K562 (cell line): ENCODE data around the gene CCT8L2. TPM values are rescaled to one million over a fixed set of nuclear protein-coding genes. Genes with fewer than 3 reads are reported as not detected.
"Not testable (repeated sequence)": the region's sequence is repeated elsewhere in the genome, so short reads cannot be mapped to it uniquely, and the experiment has no call there.

Experiments
- ATAC-seq: fragments of 200-7000 bp; cut with Tn5 transposase; 3 replicates; pipeline ENCODE4 v1.9.1; 2020; ENCODE audit warnings: moderate library complexity
- BruUV-seq: library from RNA; stranded (reverse); fragments of 400-500 nt; replicated peaks from 2 replicates; lab custom pipeline; 2021; lab: Mats Ljungman, UMichigan
- CTCF ChIA-PET: fragments of 300-600 bp; formaldehyde crosslinking; extraction: SDS; loops from one replicate; lab custom pipeline; 2021; ENCODE audit warnings: low intra/inter-chr PET ratio; lab: Yijun Ruan, JAX
- POLR2A ChIA-PET: fragments of 300-600, 350-650 bp; sonication (Branson Sonifier 250); formaldehyde crosslinking; extraction: SDS; loops from one replicate; lab custom pipeline; 2021; ENCODE audit warnings: antibody characterized with exemption, inconsistent platforms; lab: Yijun Ruan, JAX
- DNase-seq, 4 experiments: peaks; one replicate each; pipeline versions ENCODE4 v3.0.0 to v3.0.0-alpha.2; 2011 to 2018; ENCODE audit warnings: low spot score in 3 of 4, mixed read lengths in 3 of 4; ENCODE audit errors: extremely low read depth in 1 of 4
- FAIRE-seq: peaks from 2 replicates; lab custom pipeline; 2011; peaks lifted over from hg19 to GRCh38; lab: Jason Lieb, UNC
- H2AFZ ChIP-seq: 2 replicates; pipeline ENCODE4 v1.6.0; 2011; ENCODE audit warnings: low read depth, low read length, control low read depth, inconsistent platforms
- H3K27ac ChIP-seq: fragments of 200-600 bp; 3 replicates; pipeline ENCODE4 v1.8.0; 2011; ENCODE audit warnings: low read depth, mild to moderate bottlenecking, control low read depth, inconsistent platforms, low read length, moderate library complexity, mixed read lengths; ENCODE audit errors: extremely low read depth
- H3K27me3 ChIP-seq, 2 experiments: fragments of 300-600 bp in 1 of 2; 2 replicates in 1 of 2; 3 replicates in 1 of 2; pipeline versions ENCODE4 v1.6.0 to v1.8.0; 2011; ENCODE audit warnings: inconsistent platforms in 2 of 2, low read length in 2 of 2, mild to moderate bottlenecking in 1 of 2, mixed read lengths in 1 of 2, moderate library complexity in 1 of 2; ENCODE audit not compliant: control insufficient read depth in 2 of 2, insufficient read depth in 2 of 2
- H3K36me3 ChIP-seq: fragments of 300-600 bp; 3 replicates; pipeline ENCODE4 v1.8.0; 2011; ENCODE audit warnings: mild to moderate bottlenecking, low read length, inconsistent platforms; ENCODE audit not compliant: control insufficient read depth, insufficient read depth
- H3K4me1 ChIP-seq, 2 experiments: fragments of 200-600 bp in 1 of 2; replicated peaks in 1 of 2; 2 replicates in 1 of 2; 3 replicates in 1 of 2; pipeline versions ENCODE4 v1.5.1 to v1.8.0; 2011; ENCODE audit warnings: inconsistent platforms in 2 of 2, low read length in 2 of 2, mild to moderate bottlenecking in 1 of 2, mixed read lengths in 1 of 2, moderate library complexity in 1 of 2; ENCODE audit not compliant: control insufficient read depth in 2 of 2, insufficient read depth in 2 of 2
- H3K4me2 ChIP-seq: 2 replicates; pipeline ENCODE4 v1.6.1; 2011; ENCODE audit warnings: low read length, control low read depth, inconsistent platforms, mixed read lengths; ENCODE audit not compliant: insufficient read depth
- H3K4me3 ChIP-seq: fragments of 200-600 bp; sonication (generic), shearing (Covaris generic); 2 replicates; pipeline ENCODE4 v1.5.1; 2016; ENCODE audit warnings: control low read depth, inconsistent platforms
- H3K79me2 ChIP-seq: fragments of 200-600 bp; 3 replicates; pipeline ENCODE4 v1.8.0; 2011; ENCODE audit warnings: low read length, inconsistent platforms; ENCODE audit not compliant: control insufficient read depth, insufficient read depth
- H3K9ac ChIP-seq, 2 experiments: 2 replicates each; pipeline versions ENCODE4 v1.6.0 to v1.6.1; 2011; ENCODE audit warnings: low read depth in 2 of 2, low read length in 2 of 2, control low read depth in 1 of 2, inconsistent platforms in 1 of 2, mild to moderate bottlenecking in 1 of 2, mixed read lengths in 1 of 2; ENCODE audit not compliant: insufficient read depth in 1 of 2
- H3K9me1 ChIP-seq: one replicate; pipeline ENCODE4 v1.6.0; 2011; ENCODE audit warnings: inconsistent platforms, mild to moderate bottlenecking, low read length, moderate library complexity; ENCODE audit not compliant: control insufficient read depth, insufficient read depth
- H3K9me3 ChIP-seq: replicated peaks from 2 replicates; pipeline ENCODE4 v1.5.1; 2011; ENCODE audit warnings: low read depth, low read length, inconsistent platforms; ENCODE audit not compliant: control insufficient read depth, insufficient read depth
- H4K20me1 ChIP-seq: replicated peaks from 2 replicates; pipeline ENCODE4 v1.6.1; 2011; ENCODE audit warnings: low read length, inconsistent platforms, mixed read lengths; ENCODE audit not compliant: control insufficient read depth, insufficient read depth
- EHMT2 ChIP-seq: fragments of 450-650 bp; IDR thresholded peaks from 2 replicates; pipeline ENCODE4 v1.6.1; 2018; ENCODE audit warnings: antibody characterized with exemption
- ZNF184 ChIP-seq: sonication (generic); formaldehyde crosslinking; IDR thresholded peaks from 2 replicates; pipeline ENCODE4 v1.5.0; 2020; ENCODE audit warnings: missing genetic modification reagents
- in situ Hi-C: fragments of 300-500 bp; cut with MboI; formaldehyde crosslinking; loops from 4 replicates; pipeline ENCODE4 v1.15.0; 2018; ENCODE audit warnings: inconsistent platforms, mixed read lengths
- intact Hi-C: fragments of 100-400 bp; cut with micrococcal nuclease; formaldehyde crosslinking; loops from 2 replicates; pipeline ENCODE4 v1.14.2; 2022
- polyA plus RNA-seq, 8 experiments: library from polyadenylated mRNA; depleted of rRNA in 4 of 8; stranded (reverse) in 5 of 8; unstranded in 3 of 8; fragments of >200 nt; fragmentation: Nextera tagmentation in 2 of 8; fragmentation: Illumina TruSeq in 1 of 8; extraction: Ambion mirVana in 2 of 8; extraction: Trizol in 1 of 8; gene quantifications; 2 replicates each; pipeline versions ENCODE4 v1.2.1 to v1.2.3, GENCODE V29; 2011 to 2014; ENCODE audit warnings: inconsistent platforms in 1 of 8, missing spikeins in 1 of 8
- total RNA-seq, 7 experiments: library from RNA; depleted of rRNA in 6 of 7; stranded (reverse); fragments of >200 nt in 6 of 7; fragmentation: Illumina TruSeq in 2 of 7; extraction: Trizol in 2 of 7; gene quantifications; 2 replicates each; pipeline versions ENCODE4 v1.2.1 to v1.2.3, GENCODE V29; 2011 to 2021; ENCODE audit warnings: low replicate concordance in 1 of 7
- TF ChIP-seq, protein P1 (sequence below): fragments of 250-450 bp; sonication (Bioruptor Pico); IDR thresholded peaks from 2 replicates; pipeline ENCODE4 v1.5.0; 2020; ENCODE audit warnings: mild to moderate bottlenecking, borderline replicate concordance
- TF ChIP-seq, protein P2 (sequence below), 2 experiments: fragments of 450-650 bp; IDR thresholded peaks; 2 replicates each; pipeline ENCODE4 v1.6.1; 2018; ENCODE audit warnings: mild to moderate bottlenecking in 2 of 2, low read depth in 1 of 2; ENCODE audit not compliant: partially characterized antibody in 2 of 2

CCT8L2 gene
- total and polyA plus RNA-seq, 9 of the 15 experiments (the other 6 are each of a cell fraction or from before 2014, with no cell fraction given), result 0.13 TPM; not detected in 8

DNA sequence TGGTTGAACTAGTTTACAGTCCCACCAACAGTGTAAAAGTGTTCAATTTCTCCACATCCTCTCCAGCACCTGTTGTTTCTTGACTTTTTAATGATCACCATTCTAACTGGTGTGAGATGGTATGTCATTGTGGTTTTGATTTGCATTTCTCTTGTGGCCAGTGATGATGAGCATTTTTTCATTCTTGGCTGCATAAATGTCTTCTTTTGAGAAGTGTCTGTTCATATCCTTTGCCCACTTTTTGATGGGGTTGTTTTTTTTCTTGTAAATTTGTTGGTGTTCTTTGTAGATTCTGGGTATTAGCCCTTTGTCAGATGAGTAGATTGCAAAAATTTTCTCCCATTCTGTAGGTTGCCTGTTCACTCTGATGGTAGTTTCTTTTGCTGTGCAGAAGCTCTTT lies 41.5 kb upstream of the CCT8L2 start:
- H3K27ac ChIP-seq, intact Hi-C loops, H2AFZ ChIP-seq, H3K27me3 ChIP-seq, CTCF ChIA-PET, DNase-seq, H3K9ac ChIP-seq, H4K20me1 ChIP-seq, BruUV-seq, in situ Hi-C loops, FAIRE-seq, H3K9me3 ChIP-seq, ATAC-seq, H3K9me1 ChIP-seq, H3K4me2 ChIP-seq, H3K4me3 ChIP-seq, H3K4me1 ChIP-seq: not testable (repeated sequence)
- Histone ChIP-seq H3K36me3 (peaks cover 20% of the 10 kb centered on the region), H3K79me2 (peaks cover 30% of the 10 kb centered on the region)
- POLR2A ChIA-PET, result interaction anchor here (0.6 kb wide), 1 partner anchor 13 kb away, joined by 3 read pairs; no protein-coding TSS in a partner anchor
- TF ChIP-seq, protein P1, sequence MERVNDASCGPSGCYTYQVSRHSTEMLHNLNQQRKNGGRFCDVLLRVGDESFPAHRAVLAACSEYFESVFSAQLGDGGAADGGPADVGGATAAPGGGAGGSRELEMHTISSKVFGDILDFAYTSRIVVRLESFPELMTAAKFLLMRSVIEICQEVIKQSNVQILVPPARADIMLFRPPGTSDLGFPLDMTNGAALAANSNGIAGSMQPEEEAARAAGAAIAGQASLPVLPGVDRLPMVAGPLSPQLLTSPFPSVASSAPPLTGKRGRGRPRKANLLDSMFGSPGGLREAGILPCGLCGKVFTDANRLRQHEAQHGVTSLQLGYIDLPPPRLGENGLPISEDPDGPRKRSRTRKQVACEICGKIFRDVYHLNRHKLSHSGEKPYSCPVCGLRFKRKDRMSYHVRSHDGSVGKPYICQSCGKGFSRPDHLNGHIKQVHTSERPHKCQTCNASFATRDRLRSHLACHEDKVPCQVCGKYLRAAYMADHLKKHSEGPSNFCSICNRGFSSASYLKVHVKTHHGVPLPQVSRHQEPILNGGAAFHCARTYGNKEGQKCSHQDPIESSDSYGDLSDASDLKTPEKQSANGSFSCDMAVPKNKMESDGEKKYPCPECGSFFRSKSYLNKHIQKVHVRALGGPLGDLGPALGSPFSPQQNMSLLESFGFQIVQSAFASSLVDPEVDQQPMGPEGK (CRISPR knock-in tag), result 0 out of 2 replicates have a peak, but pooled peaks have one; percentile 45
- TF ChIP-seq EHMT2 (0 out of 2 replicates have a peak, but pooled peaks have one; percentile 28), ZNF184 (peak; percentile 83)
- TF ChIP-seq, protein P2, sequence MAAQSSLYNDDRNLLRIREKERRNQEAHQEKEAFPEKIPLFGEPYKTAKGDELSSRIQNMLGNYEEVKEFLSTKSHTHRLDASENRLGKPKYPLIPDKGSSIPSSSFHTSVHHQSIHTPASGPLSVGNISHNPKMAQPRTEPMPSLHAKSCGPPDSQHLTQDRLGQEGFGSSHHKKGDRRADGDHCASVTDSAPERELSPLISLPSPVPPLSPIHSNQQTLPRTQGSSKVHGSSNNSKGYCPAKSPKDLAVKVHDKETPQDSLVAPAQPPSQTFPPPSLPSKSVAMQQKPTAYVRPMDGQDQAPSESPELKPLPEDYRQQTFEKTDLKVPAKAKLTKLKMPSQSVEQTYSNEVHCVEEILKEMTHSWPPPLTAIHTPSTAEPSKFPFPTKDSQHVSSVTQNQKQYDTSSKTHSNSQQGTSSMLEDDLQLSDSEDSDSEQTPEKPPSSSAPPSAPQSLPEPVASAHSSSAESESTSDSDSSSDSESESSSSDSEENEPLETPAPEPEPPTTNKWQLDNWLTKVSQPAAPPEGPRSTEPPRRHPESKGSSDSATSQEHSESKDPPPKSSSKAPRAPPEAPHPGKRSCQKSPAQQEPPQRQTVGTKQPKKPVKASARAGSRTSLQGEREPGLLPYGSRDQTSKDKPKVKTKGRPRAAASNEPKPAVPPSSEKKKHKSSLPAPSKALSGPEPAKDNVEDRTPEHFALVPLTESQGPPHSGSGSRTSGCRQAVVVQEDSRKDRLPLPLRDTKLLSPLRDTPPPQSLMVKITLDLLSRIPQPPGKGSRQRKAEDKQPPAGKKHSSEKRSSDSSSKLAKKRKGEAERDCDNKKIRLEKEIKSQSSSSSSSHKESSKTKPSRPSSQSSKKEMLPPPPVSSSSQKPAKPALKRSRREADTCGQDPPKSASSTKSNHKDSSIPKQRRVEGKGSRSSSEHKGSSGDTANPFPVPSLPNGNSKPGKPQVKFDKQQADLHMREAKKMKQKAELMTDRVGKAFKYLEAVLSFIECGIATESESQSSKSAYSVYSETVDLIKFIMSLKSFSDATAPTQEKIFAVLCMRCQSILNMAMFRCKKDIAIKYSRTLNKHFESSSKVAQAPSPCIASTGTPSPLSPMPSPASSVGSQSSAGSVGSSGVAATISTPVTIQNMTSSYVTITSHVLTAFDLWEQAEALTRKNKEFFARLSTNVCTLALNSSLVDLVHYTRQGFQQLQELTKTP (IDR thresholded peaks at IDR 0.05; ENCODE audit: low read depth in 1 of 2, partially characterized antibody in 2 of 2), result peak in 1 of 2 experiments; percentile 95
